Naive thymus-derived CD4-positive, alpha-beta T cell (primary cell): Measurements from ENCODE around the gene RERG. TPM values are rescaled to one million over a fixed set of nuclear protein-coding genes. Genes with fewer than 3 reads are reported as not detected.

Source experiments
- ATAC-seq: fragments of 150-1000 bp; cut with Tn5 transposase; 2 replicates; pipeline ENCODE4 v1.10.0; 2021; ENCODE audit warnings: mild to moderate bottlenecking, moderate library complexity
- CTCF ChIA-PET: fragments of 350-600 bp; sonication (Branson Sonifier 250); formaldehyde crosslinking; loops from one replicate; lab custom pipeline; 2021; ENCODE audit warnings: antibody characterized with exemption; lab: Charles Lee
- POLR2A ChIA-PET: fragments of 350-600 bp; sonication (Branson Sonifier 250); formaldehyde crosslinking; loops from one replicate; lab custom pipeline; 2021; ENCODE audit warnings: antibody characterized with exemption, inconsistent platforms; lab: Charles Lee
- DNase-seq, 9 donors: peaks; one replicate each; pipeline versions ENCODE4 v3.0.0 to v3.0.0-alpha.2; 2020 to 2022; ENCODE audit warnings: mixed read lengths in 1 of 9
- H3K27ac ChIP-seq: one replicate; pipeline ENCODE4 v1.7.0; 2013; ENCODE audit warnings: mild to moderate bottlenecking, low read depth, low read length, moderate library complexity
- H3K27me3 ChIP-seq, 2 donors: one replicate each; pipeline ENCODE4 v1.7.0; 2013; ENCODE audit warnings: low read length in 2 of 2, mild to moderate bottlenecking in 2 of 2, moderate library complexity in 2 of 2; ENCODE audit not compliant: control insufficient read depth in 2 of 2, insufficient read depth in 2 of 2
- H3K36me3 ChIP-seq, 3 experiments: 1 replicate in 2 of 3; 2 replicates in 1 of 3; pipeline ENCODE4 v1.7.0; 2013; ENCODE audit warnings: low read length in 3 of 3, mild to moderate bottlenecking in 3 of 3, moderate library complexity in 1 of 3; ENCODE audit not compliant: insufficient read depth in 3 of 3, control insufficient read depth in 2 of 3
- H3K4me1 ChIP-seq, 2 donors: one replicate each; pipeline ENCODE4 v1.7.0; 2013; ENCODE audit warnings: low read length in 2 of 2, mild to moderate bottlenecking in 2 of 2, moderate library complexity in 1 of 2; ENCODE audit not compliant: control insufficient read depth in 2 of 2, insufficient read depth in 2 of 2
- H3K4me3 ChIP-seq: 2 replicates; pipeline ENCODE4 v1.7.0; 2013; ENCODE audit warnings: mild to moderate bottlenecking, low read length
- H3K9me3 ChIP-seq, 3 experiments: 1 replicate in 2 of 3; 2 replicates in 1 of 3; pipeline ENCODE4 v1.7.0; 2013; ENCODE audit warnings: low read length in 3 of 3; ENCODE audit not compliant: control insufficient read depth in 2 of 3
- H3K27ac Mint-ChIP-seq, 9 donors: one replicate each; pipeline ENCODE4 v1.8.0; 2020 to 2022; ENCODE audit warnings: mixed read lengths in 9 of 9, mild to moderate bottlenecking in 8 of 9, moderate library complexity in 5 of 9, inconsistent platforms in 2 of 9
- H3K27me3 Mint-ChIP-seq, 5 donors: one replicate each; pipeline ENCODE4 v1.8.0; 2021 to 2022; ENCODE audit warnings: mixed read lengths in 5 of 5, mild to moderate bottlenecking in 1 of 5
- H3K36me3 Mint-ChIP-seq, 5 donors: one replicate each; pipeline ENCODE4 v1.8.0; 2020 to 2022; ENCODE audit warnings: mixed read lengths in 5 of 5, mild to moderate bottlenecking in 3 of 5, inconsistent platforms in 1 of 5
- H3K4me1 Mint-ChIP-seq, 7 donors: one replicate each; pipeline ENCODE4 v1.8.0; 2020 to 2022; ENCODE audit warnings: mixed read lengths in 7 of 7, mild to moderate bottlenecking in 3 of 7, inconsistent platforms in 1 of 7
- H3K4me3 Mint-ChIP-seq, 10 donors: one replicate each; pipeline ENCODE4 v1.8.0; 2020 to 2022; ENCODE audit warnings: mild to moderate bottlenecking in 10 of 10, mixed read lengths in 10 of 10, moderate library complexity in 6 of 10, inconsistent platforms in 2 of 10
- H3K9me3 Mint-ChIP-seq, 11 donors: one replicate each; pipeline ENCODE4 v1.8.0; 2020 to 2022; ENCODE audit warnings: mixed read lengths in 11 of 11, mild to moderate bottlenecking in 4 of 11, inconsistent platforms in 1 of 11, moderate library complexity in 1 of 11
- intact Hi-C, 2 donors: fragments of 100-400 bp; cut with micrococcal nuclease; formaldehyde crosslinking; loops; one replicate each; pipeline ENCODE4 v1.15.1; 2023
- polyA plus RNA-seq, 2 donors: library from polyadenylated mRNA; unstranded; fragments of 300-500 nt; fragmentation: Illumina TruSeq; gene quantifications; one replicate each; pipeline ENCODE4 v1.2.3, GENCODE V29; 2021
- total RNA-seq, 6 experiments: library from RNA in 5 of 6; stranded (reverse) in 5 of 6; gene quantifications; 1 replicate in 5 of 6; 2 replicates in 1 of 6; pipeline ENCODE4 v1.2.3 and lab custom pipeline; 2021 to 2026

RERG gene
- total and polyA plus RNA-seq, 7 experiments from 2014 or later: 0.35 TPM; not detected in 6

GRCh38 chr12:15143467-15143866 lies 77.8 kb downstream of the RERG start:
- intact Hi-C loops: no loop called here
- Mint-ChIP-seq H3K27me3 (peaks cover 13 to 51% (median 35%) of the 10 kb centered on the region in 5 donors), H3K4me1 (no peaks in the 10 kb centered on the region), H3K36me3 (no peaks in the 10 kb centered on the region), H3K27ac (no peak overlapping the region), H3K9me3 (no peaks in the 10 kb centered on the region), H3K4me3 (no peak overlapping the region)
- Histone ChIP-seq H3K27ac (no peak overlapping the region), H3K27me3 (no peaks in the 10 kb centered on the region), H3K9me3 (no peaks in the 10 kb centered on the region), H3K4me1 (no peaks in the 10 kb centered on the region), H3K4me3 (no peak overlapping the region), H3K36me3 (no peaks in the 10 kb centered on the region)
- DNase-seq (no peak), ATAC-seq (no peak)
- CTCF ChIA-PET: no interaction called here
- POLR2A ChIA-PET: no interaction called here

GRCh38 chr12:15142711-15143110 lies 78.5 kb downstream of the RERG start:
- Histone ChIP-seq H3K9me3 (no peaks in the 10 kb centered on the region), H3K27me3 (no peaks in the 10 kb centered on the region), H3K27ac (no peak overlapping the region), H3K36me3 (no peaks in the 10 kb centered on the region), H3K4me3 (no peak overlapping the region), H3K4me1 (no peaks in the 10 kb centered on the region)
- Mint-ChIP-seq H3K27ac (no peak overlapping the region), H3K36me3 (no peaks in the 10 kb centered on the region), H3K4me1 (no peaks in the 10 kb centered on the region), H3K9me3 (no peaks in the 10 kb centered on the region), H3K27me3 (peaks cover 19 to 58% (median 42%) of the 10 kb centered on the region in 5 donors), H3K4me3 (no peak overlapping the region)
- intact Hi-C loops: no loop called here
- POLR2A ChIA-PET: no interaction called here
- no peak for ATAC-seq
- no peak for DNase-seq
- CTCF ChIA-PET: no interaction called here

GRCh38 chr12:15131431-15131830 lies 89.8 kb downstream of the RERG start:
- ChIA-PET POLR2A (no interaction called here), CTCF (no interaction called here)
- no peak overlapping the region for H3K4me3 ChIP-seq
- no peak overlapping the region for H3K27ac Mint-ChIP-seq
- H3K27ac ChIP-seq: no peak overlapping the region
- no peaks in the 10 kb centered on the region for H3K9me3 ChIP-seq
- no peak overlapping the region for H3K4me3 Mint-ChIP-seq
- H3K36me3 ChIP-seq: no peaks in the 10 kb centered on the region
- DNase-seq: no peak
- no peaks in the 10 kb centered on the region for H3K27me3 ChIP-seq
- H3K9me3 Mint-ChIP-seq: no peaks in the 10 kb centered on the region
- intact Hi-C loops: loop anchor here in 1 of 2 donors (5.0 kb wide), 1 partner anchor 109 kb away; no protein-coding TSS in a partner anchor
- no peak for ATAC-seq
- H3K36me3 Mint-ChIP-seq: no peaks in the 10 kb centered on the region
- no peaks in the 10 kb centered on the region for H3K4me1 Mint-ChIP-seq
- peaks cover 9 to 22% (median 20%) of the 10 kb centered on the region in 5 donors for H3K27me3 Mint-ChIP-seq
- no peaks in the 10 kb centered on the region for H3K4me1 ChIP-seq

GRCh38 chr12:15130541-15130940 lies 90.7 kb downstream of the RERG start:
- Histone ChIP-seq H3K36me3 (no peaks in the 10 kb centered on the region), H3K27ac (no peak overlapping the region), H3K4me1 (no peaks in the 10 kb centered on the region), H3K27me3 (no peaks in the 10 kb centered on the region), H3K9me3 (no peaks in the 10 kb centered on the region), H3K4me3 (no peak overlapping the region)
- ChIA-PET CTCF (no interaction called here), POLR2A (no interaction called here)
- intact Hi-C loops: loop anchor here in 1 of 2 donors (5.0 kb wide), 1 partner anchor 108 kb away; no protein-coding TSS in a partner anchor
- Mint-ChIP-seq H3K4me3 (no peak overlapping the region), H3K4me1 (no peaks in the 10 kb centered on the region), H3K27me3 (peaks cover 9 to 22% (median 18%) of the 10 kb centered on the region in 5 donors), H3K9me3 (no peaks in the 10 kb centered on the region), H3K36me3 (no peaks in the 10 kb centered on the region), H3K27ac (no peak overlapping the region)
- ATAC-seq (no peak), DNase-seq (no peak)

- ATAC-seq (no peak), DNase-seq (no peak)
- Histone ChIP-seq H3K9me3 (no peaks in the 10 kb centered on the region), H3K4me1 (no peaks in the 10 kb centered on the region), H3K27ac (no peak overlapping the region), H3K27me3 (no peaks in the 10 kb centered on the region), H3K4me3 (no peak overlapping the region), H3K36me3 (no peaks in the 10 kb centered on the region)
- no peak overlapping the region for H3K27ac Mint-ChIP-seq
- peaks cover 0 to 14% (median 6%) of the 10 kb centered on the region in 5 donors for H3K27me3 Mint-ChIP-seq
- no peak overlapping the region for H3K4me3 Mint-ChIP-seq
- ChIA-PET POLR2A (no interaction called here), CTCF (interaction anchor here (0.7 kb wide), 1 partner anchor 27 kb away, joined by 3 read pairs; no protein-coding TSS in a partner anchor)
- H3K36me3 Mint-ChIP-seq: no peaks in the 10 kb centered on the region
- H3K4me1 Mint-ChIP-seq: no peaks in the 10 kb centered on the region
- intact Hi-C loops: no loop called here
- H3K9me3 Mint-ChIP-seq: peaks cover 0 to 3% (median 0%) of the 10 kb centered on the region in 11 donors
These were observed 97.8 kb downstream of the RERG start for GRCh38 chr12:15123401-15123800.

- no peak overlapping the region for H3K4me3 Mint-ChIP-seq
- H3K36me3 Mint-ChIP-seq: no peaks in the 10 kb centered on the region
- H3K4me1 ChIP-seq: no peaks in the 10 kb centered on the region
- ATAC-seq: no peak
- POLR2A ChIA-PET: no interaction called here
- no peak overlapping the region for H3K27ac ChIP-seq
- no peak overlapping the region for H3K4me3 ChIP-seq
- CTCF ChIA-PET: interaction anchor here (0.7 kb wide), 1 partner anchor 28 kb away, joined by 3 read pairs; no protein-coding TSS in a partner anchor
- no peaks in the 10 kb centered on the region for H3K27me3 ChIP-seq
- peaks cover 0 to 18% (median 7%) of the 10 kb centered on the region in 5 donors for H3K27me3 Mint-ChIP-seq
- no peaks in the 10 kb centered on the region for H3K36me3 ChIP-seq
- no peaks in the 10 kb centered on the region for H3K4me1 Mint-ChIP-seq
- intact Hi-C loops: no loop called here
- H3K27ac Mint-ChIP-seq: no peak overlapping the region
- DNase-seq: no peak
- H3K9me3 Mint-ChIP-seq: peaks cover 0 to 3% (median 0%) of the 10 kb centered on the region in 11 donors
- H3K9me3 ChIP-seq: no peaks in the 10 kb centered on the region
These were observed 98.9 kb downstream of the RERG start for GRCh38 chr12:15122344-15122743.

- DNase-seq (no peak), ATAC-seq (no peak)
- Histone ChIP-seq H3K4me3 (no peak overlapping the region), H3K27me3 (no peaks in the 10 kb centered on the region), H3K4me1 (no peaks in the 10 kb centered on the region), H3K9me3 (no peaks in the 10 kb centered on the region), H3K36me3 (no peaks in the 10 kb centered on the region), H3K27ac (no peak overlapping the region)
- H3K9me3 Mint-ChIP-seq: peaks cover 0 to 3% (median 0%) of the 10 kb centered on the region in 11 donors
- intact Hi-C loops: no loop called here
- H3K27ac Mint-ChIP-seq: no peak overlapping the region
- no peak overlapping the region for H3K4me3 Mint-ChIP-seq
- peaks cover 0 to 23% (median 10%) of the 10 kb centered on the region in 5 donors for H3K27me3 Mint-ChIP-seq
- POLR2A ChIA-PET: no interaction called here
- H3K36me3 Mint-ChIP-seq: no peaks in the 10 kb centered on the region
- no peaks in the 10 kb centered on the region for H3K4me1 Mint-ChIP-seq
- CTCF ChIA-PET: no interaction called here
These were observed 102.3 kb downstream of the RERG start for GRCh38 chr12:15118955-15119354.
